Skeletal muscle tissue (tissue), 4 donors: ENCODE measurements around the gene TMEM91. TPM values are rescaled to one million over a fixed set of nuclear protein-coding genes. Genes with fewer than 3 reads are reported as not detected.
A peak's percentile ranks its signal among the peaks of the same experiment; 100 is the strongest.

Experiments used
- H3K27ac ChIP-seq: one replicate; pipeline ENCODE4 v1.7.0; 2013; ENCODE audit warnings: mild to moderate bottlenecking, low read depth, low read length, inconsistent platforms
- H3K27me3 ChIP-seq, 3 donors: one replicate each; pipeline ENCODE4 v1.7.0; 2013; ENCODE audit warnings: low read length in 3 of 3; ENCODE audit not compliant: control insufficient read depth in 3 of 3, insufficient read depth in 3 of 3
- H3K36me3 ChIP-seq, 3 donors: one replicate each; pipeline ENCODE4 v1.7.0; 2013; ENCODE audit warnings: low read length in 3 of 3; ENCODE audit not compliant: control insufficient read depth in 3 of 3, insufficient read depth in 3 of 3
- H3K4me1 ChIP-seq, 3 donors: one replicate each; pipeline ENCODE4 v1.7.0; 2013; ENCODE audit warnings: low read length in 3 of 3, mild to moderate bottlenecking in 3 of 3; ENCODE audit not compliant: control insufficient read depth in 3 of 3, insufficient read depth in 3 of 3
- H3K4me3 ChIP-seq, 3 donors: one replicate each; pipeline ENCODE4 v1.7.0; 2013; ENCODE audit warnings: low read length in 3 of 3
- H3K9ac ChIP-seq, 3 donors: one replicate each; pipeline ENCODE4 v1.7.0; 2013; ENCODE audit warnings: low read length in 3 of 3, mild to moderate bottlenecking in 3 of 3, moderate library complexity in 2 of 3, low read depth in 1 of 3
- H3K9me3 ChIP-seq, 3 donors: one replicate each; pipeline ENCODE4 v1.7.0; 2013; ENCODE audit warnings: low read length in 3 of 3; ENCODE audit not compliant: control insufficient read depth in 3 of 3
- total RNA-seq: library from RNA; depleted of rRNA; stranded (reverse); fragments of >200 nt; gene quantifications from one replicate; pipeline ENCODE4 v1.2.3, GENCODE V29; 2014
- donor health status: Osteomylitis.

Gene TMEM91
- total RNA-seq, result 2.1 TPM

DNA sequence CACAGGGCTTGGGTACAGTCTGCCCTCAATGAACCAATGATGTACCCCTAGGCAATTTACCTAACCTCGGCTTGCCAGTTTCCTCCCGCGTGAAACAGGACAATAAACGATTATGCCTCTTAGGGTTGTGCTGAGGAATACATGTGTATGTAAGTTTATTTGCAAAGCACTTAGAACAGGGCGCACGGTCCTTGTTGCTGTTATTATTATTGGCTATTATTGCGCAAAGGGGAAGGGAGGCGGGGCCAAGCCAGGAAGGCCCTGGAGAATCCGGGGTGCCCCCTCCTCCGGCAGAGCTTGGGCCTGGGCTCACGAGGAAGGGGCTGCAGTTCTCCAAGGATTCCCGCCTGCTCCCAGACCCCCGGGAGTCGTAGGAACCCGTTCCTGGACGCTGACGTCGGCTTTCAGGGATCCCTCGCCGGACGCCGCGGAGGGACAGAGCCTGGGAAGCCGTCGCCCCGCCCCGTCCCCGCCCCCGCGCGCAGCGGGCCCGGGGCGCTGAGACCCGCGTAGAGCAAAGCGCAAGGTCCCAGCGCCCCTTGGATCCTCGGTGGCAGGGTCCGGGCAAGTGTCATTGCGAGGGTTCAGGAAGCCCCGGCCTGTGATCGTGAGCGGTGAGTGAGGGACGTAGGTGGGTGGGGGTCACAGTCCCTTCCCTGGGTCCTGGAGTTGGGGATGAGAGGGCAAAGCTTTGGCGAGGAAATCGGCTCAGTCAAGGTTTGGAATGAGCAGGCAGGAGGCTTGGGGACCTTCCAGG lies at the start of gene TMEM91:
TSS of gene TMEM91 (plus strand) at position 293 of the 757 bp plus-strand sequence. CDS start 1,777 bp downstream, outside the sequence.
- peaks cover 10 to 29% (median 18%) of the 10 kb centered on the region in 3 donors for H3K4me1 ChIP-seq

DNA sequence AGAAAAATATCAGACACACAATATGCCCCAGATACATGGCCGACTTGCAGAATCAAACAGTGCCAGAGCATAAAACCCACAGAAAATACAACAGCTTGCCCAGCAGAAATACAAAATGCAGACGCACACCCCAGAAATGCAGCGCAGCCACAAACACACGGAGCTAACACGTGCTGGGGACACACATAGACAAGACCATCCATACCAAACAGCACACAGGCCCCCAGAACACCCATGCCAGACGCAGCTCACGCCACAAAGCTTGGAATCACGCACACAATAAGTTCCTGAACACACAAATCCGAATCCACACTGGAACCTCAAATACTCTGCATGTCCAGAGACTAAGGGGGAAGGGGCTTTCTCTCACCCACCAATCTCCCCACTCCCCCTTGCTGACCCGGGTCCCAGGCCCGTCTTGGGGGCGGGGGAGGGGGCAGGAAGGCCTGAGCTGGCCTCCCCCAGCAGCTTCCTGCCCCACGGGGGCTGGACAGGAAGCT lies 49.2 kb upstream of the TMEM91 start:
- H3K36me3 ChIP-seq, result peaks cover 3 to 17% (median 10%) of the 10 kb centered on the region in 3 donors
- H3K27me3 ChIP-seq, result no peaks in the 10 kb centered on the region
- H3K4me1 ChIP-seq, result peaks cover 61 to 70% (median 70%) of the 10 kb centered on the region in 3 donors
- no peaks in the 10 kb centered on the region for H3K9me3 ChIP-seq
- peak overlapping the region; percentile 63 for H3K27ac ChIP-seq
- peak overlapping the region; percentile 26 to 61 (median 49) for H3K4me3 ChIP-seq
- H3K9ac ChIP-seq, result peak overlapping the region; percentile 14 to 74 (median 65)

More for the DNA sequence above, at the start of gene TMEM91:
- Histone ChIP-seq H3K9ac (peak within 1 kb of the TSS; percentile 69 to 72 (median 70)), H3K27me3 (peaks cover 0 to 8% (median 7%) of the 10 kb centered on the region in 3 donors), H3K27ac (peak within 1 kb of the TSS; percentile 19), H3K36me3 (no peaks in the 10 kb centered on the region), H3K9me3 (no peaks in the 10 kb centered on the region), H3K4me3 (peak within 1 kb of the TSS; percentile 64 to 74 (median 70))

DNA sequence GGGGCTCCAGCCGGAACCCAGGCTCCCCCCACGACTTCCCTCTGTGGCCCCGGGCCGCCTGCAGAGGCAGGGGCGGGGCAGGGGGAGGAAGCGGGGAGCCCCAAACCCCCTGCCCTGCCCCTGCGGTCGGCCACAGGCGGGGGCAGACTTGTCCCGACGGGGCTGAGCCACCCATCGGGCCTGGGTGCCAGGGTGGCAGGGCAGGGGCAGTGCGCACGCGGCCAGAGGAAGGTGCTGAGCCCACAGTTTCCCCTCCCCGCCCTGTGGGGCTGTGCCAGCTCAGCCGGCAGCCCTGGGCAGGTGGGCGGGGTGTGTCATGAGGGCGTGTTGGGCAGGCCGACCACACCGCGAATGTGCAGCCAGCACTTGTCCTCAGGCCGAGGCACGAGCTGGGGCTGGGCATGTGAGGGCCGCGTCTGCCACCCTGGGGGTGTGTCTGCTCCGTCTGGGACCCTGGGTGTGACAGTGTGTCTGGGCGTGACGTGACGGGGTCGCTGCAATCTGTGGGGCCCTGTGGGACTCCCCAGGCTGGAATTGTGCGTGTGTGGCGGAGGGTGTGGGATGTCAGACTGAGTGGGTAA lies 48.7 kb upstream of the TMEM91 start:
- Histone ChIP-seq H3K4me1 (peaks cover 57 to 65% (median 64%) of the 10 kb centered on the region in 3 donors), H3K27me3 (no peaks in the 10 kb centered on the region), H3K27ac (peak overlapping the region; percentile 63), H3K4me3 (peak overlapping the region; percentile 49 to 63 (median 52)), H3K9me3 (no peaks in the 10 kb centered on the region), H3K9ac (peak overlapping the region; percentile 37 to 74 (median 65)), H3K36me3 (peaks cover 6 to 15% (median 8%) of the 10 kb centered on the region in 3 donors)

DNA sequence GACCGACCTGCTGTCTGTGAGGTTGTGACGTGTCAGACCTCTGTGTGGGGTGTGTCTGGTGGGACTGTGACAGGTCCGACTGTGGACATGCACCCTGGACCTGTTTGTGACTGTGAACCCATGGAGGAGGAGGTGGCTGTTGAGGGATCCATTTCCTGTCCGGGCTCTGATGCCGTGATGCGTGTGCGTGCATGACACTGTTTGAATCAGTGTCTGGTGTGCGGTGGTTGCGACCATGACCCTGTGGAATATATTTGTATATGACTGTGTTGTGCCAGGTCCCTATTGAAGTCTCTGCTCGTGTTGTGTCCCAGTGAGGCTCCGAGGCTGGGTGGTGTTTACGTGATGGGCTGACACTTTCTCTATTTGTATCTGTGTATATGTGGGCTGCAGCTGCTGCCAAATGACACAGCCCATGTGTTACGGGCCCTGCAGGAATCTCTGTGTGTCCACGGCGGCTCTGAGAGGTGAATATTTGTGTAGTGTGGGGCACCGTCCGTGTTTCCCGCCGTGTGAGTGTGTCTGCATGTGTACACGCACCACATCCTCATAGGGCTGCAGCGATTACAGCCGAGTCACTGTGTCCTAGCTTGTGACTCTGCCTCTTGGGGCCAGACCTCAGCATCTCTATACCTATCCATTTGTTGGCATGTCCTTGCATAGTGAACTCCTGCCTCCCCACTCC lies 48.0 kb upstream of the TMEM91 start:
- Histone ChIP-seq H3K9me3 (no peaks in the 10 kb centered on the region), H3K4me3 (peak overlapping the region in 2 of 3 donors; percentile 49 to 63), H3K4me1 (peaks cover 51 to 58% (median 58%) of the 10 kb centered on the region in 3 donors), H3K27ac (peak overlapping the region; percentile 63), H3K27me3 (no peaks in the 10 kb centered on the region), H3K9ac (peak overlapping the region; percentile 37 to 74 (median 65)), H3K36me3 (peaks cover 6 to 12% (median 8%) of the 10 kb centered on the region in 3 donors)

DNA sequence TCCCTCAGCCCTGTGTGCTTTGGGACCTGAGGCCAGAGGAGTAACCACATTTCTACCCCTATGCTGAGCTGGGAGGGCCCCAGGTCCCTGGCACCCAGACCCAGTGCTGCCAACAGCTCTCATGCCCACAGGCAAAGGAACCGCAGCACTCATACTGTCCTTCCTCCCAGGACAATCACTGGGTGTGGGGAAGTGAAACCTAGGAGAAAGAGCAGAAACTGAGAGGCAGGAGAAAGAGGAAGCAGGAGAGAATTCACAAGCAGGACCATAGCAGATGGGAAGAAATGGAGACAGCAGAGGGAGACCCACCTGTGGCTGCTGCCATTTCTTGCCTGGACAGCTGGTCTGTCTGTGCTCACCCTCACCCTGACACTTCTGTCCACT lies 47.5 kb upstream of the TMEM91 start:
- Histone ChIP-seq H3K9ac (no peak overlapping the region), H3K4me3 (no peak overlapping the region), H3K27me3 (no peaks in the 10 kb centered on the region), H3K36me3 (peaks cover 6 to 12% (median 8%) of the 10 kb centered on the region in 3 donors), H3K4me1 (peaks cover 45 to 53% (median 53%) of the 10 kb centered on the region in 3 donors), H3K27ac (peak overlapping the region; percentile 63), H3K9me3 (no peaks in the 10 kb centered on the region)

DNA sequence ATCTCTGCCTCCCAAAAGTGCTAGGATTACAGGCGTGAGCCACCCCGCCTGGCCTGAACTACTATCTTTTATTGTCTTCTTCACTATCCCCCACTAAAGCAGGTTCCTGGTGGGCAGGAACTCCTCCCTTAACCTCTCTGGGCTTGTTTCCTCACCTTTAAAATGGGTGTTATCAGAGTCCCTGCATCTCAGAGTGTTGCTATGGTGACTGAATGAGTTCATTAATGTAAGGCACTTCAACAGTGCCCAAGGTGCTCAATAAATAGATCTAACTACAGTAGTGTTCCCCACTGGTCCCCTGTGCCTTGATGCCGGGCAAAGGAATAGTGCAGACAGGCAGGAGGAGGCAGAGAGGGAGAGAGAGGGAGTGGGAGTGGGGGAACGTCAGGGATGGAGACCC lies 45.9 kb upstream of the TMEM91 start:
- Histone ChIP-seq H3K4me1 (peaks cover 31 to 37% (median 36%) of the 10 kb centered on the region in 3 donors), H3K36me3 (peaks cover 6 to 12% (median 6%) of the 10 kb centered on the region in 3 donors), H3K27me3 (no peaks in the 10 kb centered on the region), H3K4me3 (no peak overlapping the region), H3K9ac (no peak overlapping the region), H3K9me3 (no peaks in the 10 kb centered on the region), H3K27ac (no peak overlapping the region)

DNA sequence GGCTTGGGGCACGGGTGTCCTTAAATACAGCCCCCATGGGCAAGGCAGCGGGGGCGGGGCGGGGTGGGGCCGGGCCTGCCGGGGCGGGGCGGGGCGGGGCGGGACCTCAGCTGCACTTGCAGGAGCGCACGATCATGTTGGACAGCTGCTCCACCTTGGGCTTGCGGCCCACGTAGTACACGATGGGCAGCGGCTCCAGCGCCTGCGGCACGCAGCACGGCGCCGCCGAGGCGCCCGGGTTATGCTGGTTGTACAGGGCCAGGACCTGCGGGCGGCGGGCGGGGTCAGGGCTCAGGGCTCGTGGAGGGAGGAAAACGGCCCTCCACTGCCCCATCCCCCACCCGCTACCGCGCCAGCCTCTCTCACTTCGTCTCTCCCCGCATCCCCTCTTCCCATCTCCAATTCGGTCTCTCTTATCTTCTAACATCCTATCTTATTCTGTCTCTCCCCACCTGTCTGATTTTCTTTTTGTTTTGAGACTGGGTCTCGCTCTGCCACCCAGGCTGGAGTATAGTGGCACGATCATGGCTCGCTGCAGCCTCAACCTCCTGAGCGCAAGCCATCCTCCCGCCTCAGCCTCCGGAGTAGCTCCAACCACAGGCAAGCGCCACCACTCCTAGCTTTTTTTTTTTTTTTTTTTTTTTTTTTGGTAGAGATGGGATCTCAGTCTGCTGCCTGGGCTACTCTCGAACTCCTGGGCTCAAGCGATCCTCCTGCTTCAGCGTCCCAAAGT lies 45.2 kb upstream of the TMEM91 start:
- H3K4me3 ChIP-seq, result no peak overlapping the region
- peaks cover 6 to 11% (median 6%) of the 10 kb centered on the region in 3 donors for H3K36me3 ChIP-seq
- no peak overlapping the region for H3K9ac ChIP-seq
- H3K9me3 ChIP-seq, result no peaks in the 10 kb centered on the region
- no peaks in the 10 kb centered on the region for H3K27me3 ChIP-seq
- H3K27ac ChIP-seq, result no peak overlapping the region
- peaks cover 25 to 30% (median 30%) of the 10 kb centered on the region in 3 donors for H3K4me1 ChIP-seq

DNA sequence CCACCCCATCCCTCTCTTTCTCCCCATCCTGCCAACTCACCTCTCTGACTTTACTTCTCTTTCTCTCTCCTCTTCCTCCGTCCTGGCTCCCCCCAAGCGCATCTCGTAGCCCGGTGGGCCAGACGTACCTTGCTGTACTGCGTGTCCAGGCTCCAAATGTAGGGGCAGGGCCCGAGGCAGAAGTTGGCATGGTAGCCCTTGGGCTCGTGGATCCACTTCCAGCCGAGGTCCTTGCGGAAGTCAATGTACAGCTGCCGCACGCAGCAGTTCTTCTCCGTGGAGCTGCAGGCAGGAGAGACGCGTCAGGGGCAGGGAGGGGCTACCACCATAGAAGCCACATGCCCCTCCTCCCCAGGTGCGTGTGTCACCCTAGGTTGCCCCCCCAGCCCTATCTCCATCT lies 44.3 kb upstream of the TMEM91 start:
- Histone ChIP-seq H3K4me1 (peaks cover 16 to 21% (median 21%) of the 10 kb centered on the region in 3 donors), H3K27me3 (no peaks in the 10 kb centered on the region), H3K36me3 (peaks cover 6 to 9% (median 6%) of the 10 kb centered on the region in 3 donors)

DNA sequence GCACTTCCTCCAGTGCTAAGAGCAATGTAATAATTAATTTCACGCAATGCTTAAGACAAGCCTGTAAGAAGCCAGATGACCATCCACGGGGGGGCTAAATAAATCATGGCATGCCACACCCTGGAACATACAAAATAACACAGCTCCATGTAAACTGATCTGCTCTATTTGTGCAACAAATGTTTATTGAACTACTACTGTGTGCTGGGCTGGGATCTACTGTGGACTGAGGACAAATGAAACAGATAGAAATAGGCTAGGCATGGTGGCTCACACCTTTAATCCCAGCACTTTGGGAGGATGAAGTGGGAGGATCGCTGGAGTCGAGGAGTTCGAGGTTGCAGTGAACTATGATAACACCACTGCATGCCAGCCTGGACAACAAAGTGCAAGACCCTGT lies 43.9 kb upstream of the TMEM91 start:
- Histone ChIP-seq H3K36me3 (peaks cover 6 to 9% (median 6%) of the 10 kb centered on the region in 3 donors), H3K27ac (no peak overlapping the region), H3K27me3 (no peaks in the 10 kb centered on the region), H3K4me1 (peaks cover 14 to 17% (median 16%) of the 10 kb centered on the region in 3 donors), H3K9ac (no peak overlapping the region), H3K9me3 (no peaks in the 10 kb centered on the region), H3K4me3 (no peak overlapping the region)

More for the DNA sequence above, 44.3 kb upstream of the TMEM91 start:
- no peak overlapping the region for H3K27ac ChIP-seq
- no peaks in the 10 kb centered on the region for H3K9me3 ChIP-seq
- no peak overlapping the region for H3K4me3 ChIP-seq
- no peak overlapping the region for H3K9ac ChIP-seq
